Adipose tissue (tissue), 3 donors: Measurements from ENCODE around the gene TNS3. TPM values are rescaled to one million over a fixed set of nuclear protein-coding genes. Genes with fewer than 3 reads are reported as not detected.

ENCODE experiments used
- H3K27ac ChIP-seq: one replicate; pipeline ENCODE4 v1.5.1; 2013; ENCODE audit warnings: low read depth, low read length
- WGBS, 3 donors: extraction: QIAGEN DNeasy Blood & Tissue Kit; methylation state at CpG; one replicate each; pipeline ENCODE4 v1.1.7; 2013; 5-methylcytosine and 5-hydroxymethylcytosine counted together
- polyA plus RNA-seq, 3 donors: library from polyadenylated mRNA; stranded (reverse); fragments of 200-250 nt; gene quantifications; one replicate each; pipeline ENCODE4 v1.2.3, GENCODE V29; 2013
- donor health status: healthy with polysubstance abuse.
- donor health status: Bipolar disorder and iron deficiency.
- donor health status: healthy.

The TNS3 gene
- polyA plus RNA-seq, 3 donors, result 23.2 to 45.4 (median 27.0) TPM

- H3K27ac ChIP-seq, result no peak overlapping the region
- WGBS, 3 donors, result 80 to 93% (median 93%) methylated on average over 6 of the region's 6 CpGs
Observed at GRCh38 chr7:47347816-47348385, 234.0 kb downstream of the TNS3 start.

- H3K27ac ChIP-seq, result no peak overlapping the region
- WGBS, 3 donors, result 88 to 95% (median 92%) methylated on average over 6 of the region's 6 CpGs
Observed at GRCh38 chr7:47347346-47347745, 234.6 kb downstream of the TNS3 start.

GRCh38 chr7:47346377-47346914, 235.5 kb downstream of the TNS3 start:
- H3K27ac ChIP-seq, result no peak overlapping the region
- 93 to 98% (median 97%) methylated on average over 7 of the region's 7 CpGs for WGBS, 3 donors

DNA sequence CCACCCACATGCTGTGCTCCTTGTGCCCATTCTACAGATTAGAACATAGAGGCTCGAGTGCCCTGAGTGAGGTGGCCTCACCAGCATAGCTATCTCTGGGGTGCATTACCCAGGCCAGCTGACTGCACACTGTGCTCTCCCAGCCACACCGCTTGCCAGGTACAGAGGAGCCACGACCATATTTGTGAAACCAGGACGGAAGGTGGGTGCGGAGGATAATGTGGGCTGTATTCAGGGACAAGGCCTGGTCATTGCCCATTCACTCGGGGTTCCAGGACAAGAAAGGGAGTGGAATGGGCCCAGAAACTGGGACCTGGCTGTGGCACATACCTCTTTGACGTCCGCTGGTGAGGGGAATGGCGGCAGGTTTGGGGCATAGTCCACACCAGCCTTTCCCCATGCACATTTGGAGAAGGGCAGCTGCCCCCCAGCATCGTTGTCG, 236.0 kb downstream of the TNS3 start:
- 90 to 96% (median 95%) methylated on average over 11 of the region's 11 CpGs for WGBS, 3 donors
- no peak overlapping the region for H3K27ac ChIP-seq

GRCh38 chr7:47344171-47344955, 237.5 kb downstream of the TNS3 start:
- WGBS, 3 donors, result 95 to 96% (median 96%) methylated on average over 32 of the region's 32 CpGs
- no peak overlapping the region for H3K27ac ChIP-seq

- H3K27ac ChIP-seq, result no peak overlapping the region
- 90 to 100% (median 95%) methylated on average over 5 of the region's 5 CpGs for WGBS, 3 donors
Observed at GRCh38 chr7:47343061-47343455, 238.9 kb downstream of the TNS3 start.

GRCh38 chr7:47342296-47343060, 239.4 kb downstream of the TNS3 start:
- WGBS, 3 donors, result 92 to 94% (median 93%) methylated on average over 5 of the region's 5 CpGs
- H3K27ac ChIP-seq, result no peak overlapping the region

DNA sequence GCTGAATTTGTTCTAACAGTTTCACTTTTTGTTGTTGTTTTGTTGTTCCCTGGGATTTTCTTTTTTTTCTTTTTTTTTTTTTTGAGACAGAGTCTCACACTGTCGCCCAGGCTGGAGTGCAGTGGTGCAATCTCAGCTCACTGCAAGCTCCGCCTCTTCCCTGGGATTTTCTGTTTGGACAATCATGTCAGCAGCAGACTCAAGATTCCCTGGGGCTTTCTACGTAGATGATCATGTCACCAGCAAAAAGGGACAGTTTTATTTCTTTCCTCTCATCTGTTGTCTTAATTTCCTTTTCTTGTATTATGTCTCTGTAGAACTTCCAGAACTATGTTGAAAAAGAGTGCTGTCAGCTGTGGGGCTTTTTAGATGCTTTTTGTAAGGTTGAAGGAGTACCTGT, 241.4 kb downstream of the TNS3 start:
- WGBS, 3 donors, result 74 to 92% (median 87%) methylated on average over 3 of the region's 3 CpGs
- H3K27ac ChIP-seq, result no peak overlapping the region

GRCh38 chr7:47338026-47338425, 243.9 kb downstream of the TNS3 start:
- WGBS, 3 donors, result 84 to 86% (median 84%) methylated on average over 1 of the region's 1 CpG

GRCh38 chr7:47337531-47337930, 244.4 kb downstream of the TNS3 start:
- WGBS, 3 donors, result 55 to 86% (median 76%) methylated on average over 3 of the region's 3 CpGs

More at GRCh38 chr7:47338026-47338425, 243.9 kb downstream of the TNS3 start:
- H3K27ac ChIP-seq, result no peak overlapping the region

GRCh38 chr7:47336472-47337425, 245.2 kb downstream of the TNS3 start:
- H3K27ac ChIP-seq, result no peak overlapping the region
- WGBS, 3 donors, result 95% methylated on average over 12 of the region's 12 CpGs

More at GRCh38 chr7:47337531-47337930, 244.4 kb downstream of the TNS3 start:
- H3K27ac ChIP-seq, result no peak overlapping the region

DNA sequence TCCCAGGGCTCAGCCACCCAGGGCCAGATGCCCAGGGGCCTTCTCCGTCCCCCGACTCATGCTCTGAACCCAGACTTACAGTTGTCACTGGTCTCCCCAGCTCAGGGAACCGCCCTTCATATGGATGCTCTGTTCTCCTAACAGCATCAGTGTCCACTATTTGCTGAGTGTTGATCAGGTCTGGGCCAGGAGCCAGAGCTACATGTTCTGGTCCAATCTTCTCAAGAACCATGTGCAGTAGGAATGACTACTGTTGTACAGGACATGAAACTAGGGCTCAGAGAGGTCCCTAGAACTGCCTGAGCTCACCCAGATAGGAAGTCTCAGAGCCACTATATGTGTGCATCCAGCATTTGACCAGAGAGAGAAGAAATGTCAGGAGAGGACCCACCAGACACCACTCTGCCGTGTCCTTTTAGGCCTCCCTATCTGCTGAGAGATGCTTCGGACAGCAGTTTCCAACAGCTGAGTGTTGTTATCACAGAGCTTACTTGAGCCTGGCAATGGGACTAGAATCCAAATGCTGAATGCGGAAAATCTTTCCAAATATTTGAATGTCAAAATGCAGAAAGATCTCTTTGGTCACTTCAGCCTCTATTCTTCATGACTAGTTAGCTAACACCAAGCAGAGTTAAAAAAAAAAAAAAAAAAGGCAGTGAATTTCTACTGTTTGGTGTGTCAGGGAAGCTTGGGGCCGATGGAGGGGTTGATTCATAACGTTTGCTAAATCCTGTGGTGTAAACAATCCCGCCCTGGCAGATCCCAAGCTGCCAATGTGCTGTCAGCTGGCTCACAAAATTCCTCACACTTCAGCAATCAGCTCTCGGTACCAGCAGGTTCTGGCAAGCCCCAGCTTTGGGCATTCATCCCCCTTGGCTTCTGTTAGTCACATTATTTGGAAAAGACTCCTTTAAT, 246.1 kb downstream of the TNS3 start:
- WGBS, 3 donors, result 69 to 80% (median 71%) methylated on average over 10 of the region's 10 CpGs
- H3K27ac ChIP-seq, result no peak overlapping the region

GRCh38 chr7:47335071-47335470, 246.8 kb downstream of the TNS3 start:
- 95 to 98% (median 97%) methylated on average over 6 of the region's 6 CpGs for WGBS, 3 donors
- H3K27ac ChIP-seq, result no peak overlapping the region

- no peak overlapping the region for H3K27ac ChIP-seq
- WGBS, 3 donors, result 88 to 97% (median 95%) methylated on average over 2 of the region's 2 CpGs
Observed at GRCh38 chr7:47333959-47334358, 248.0 kb downstream of the TNS3 start.

GRCh38 chr7:47333554-47333887, 248.4 kb downstream of the TNS3 start:
- 79 to 85% (median 83%) methylated on average over 2 of the region's 2 CpGs for WGBS, 3 donors
- H3K27ac ChIP-seq, result no peak overlapping the region

DNA sequence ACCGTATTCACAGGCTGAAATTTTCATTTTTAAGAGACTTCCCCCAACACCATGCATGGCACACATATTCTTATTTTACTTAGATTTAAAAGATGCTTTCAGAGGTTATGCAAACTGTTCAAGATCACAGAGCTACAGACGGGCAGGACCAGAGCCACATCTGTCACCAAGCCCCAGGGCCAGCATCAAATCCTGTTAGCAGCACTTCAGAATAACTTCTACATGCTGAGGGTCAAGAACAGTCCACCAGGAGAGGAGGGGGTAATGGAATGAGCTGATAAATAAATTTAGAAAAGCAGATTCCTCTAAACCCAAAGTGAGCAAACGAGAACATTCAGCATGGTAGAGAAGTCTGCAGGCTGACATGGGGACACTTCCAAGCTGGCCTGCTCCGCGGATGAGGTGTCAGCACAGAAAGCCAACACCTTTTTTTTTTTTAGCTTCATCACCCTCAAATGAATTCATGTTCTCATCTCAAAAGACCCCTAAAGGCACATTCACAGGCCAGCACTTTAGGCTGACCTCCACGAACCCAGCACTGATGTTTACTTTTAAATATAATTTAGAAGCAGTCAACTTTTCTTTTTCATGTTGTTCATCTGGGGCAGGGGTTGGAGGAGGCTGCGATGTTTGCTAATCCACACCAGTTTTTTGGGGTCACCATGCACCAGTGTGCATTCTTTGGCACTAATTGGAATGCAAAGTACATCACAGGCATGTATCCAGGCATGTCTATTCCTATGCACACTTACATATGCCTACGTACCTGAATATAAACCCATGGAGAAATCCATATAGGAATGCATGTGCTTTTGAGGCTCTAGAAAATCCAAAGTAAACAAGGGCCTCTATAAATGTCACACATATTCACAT, 249.0 kb downstream of the TNS3 start:
- WGBS, 3 donors, result 87 to 90% (median 88%) methylated on average over 8 of the region's 8 CpGs
- H3K27ac ChIP-seq, result no peak overlapping the region
